GM12875 (cell line): ENCODE measurements around the gene MLH3.

Experiments used
- H3K4me3 ChIP-seq: one replicate; pipeline ENCODE4 v1.5.1; 2011; ENCODE audit warnings: low read depth, low read length, control low read depth
- TF ChIP-seq, protein P1 (sequence below): IDR thresholded peaks from 2 replicates; pipeline ENCODE4 v1.5.1; 2011; ENCODE audit warnings: low read depth, mild to moderate bottlenecking, control low read depth, inconsistent platforms, low read length, moderate library complexity, borderline replicate concordance; ENCODE audit not compliant: insufficient read depth

MLH3 gene

GRCh38 chr14:75067212-75067611 is 15.9 kb upstream of the MLH3 start:
- TF ChIP-seq, protein P1, sequence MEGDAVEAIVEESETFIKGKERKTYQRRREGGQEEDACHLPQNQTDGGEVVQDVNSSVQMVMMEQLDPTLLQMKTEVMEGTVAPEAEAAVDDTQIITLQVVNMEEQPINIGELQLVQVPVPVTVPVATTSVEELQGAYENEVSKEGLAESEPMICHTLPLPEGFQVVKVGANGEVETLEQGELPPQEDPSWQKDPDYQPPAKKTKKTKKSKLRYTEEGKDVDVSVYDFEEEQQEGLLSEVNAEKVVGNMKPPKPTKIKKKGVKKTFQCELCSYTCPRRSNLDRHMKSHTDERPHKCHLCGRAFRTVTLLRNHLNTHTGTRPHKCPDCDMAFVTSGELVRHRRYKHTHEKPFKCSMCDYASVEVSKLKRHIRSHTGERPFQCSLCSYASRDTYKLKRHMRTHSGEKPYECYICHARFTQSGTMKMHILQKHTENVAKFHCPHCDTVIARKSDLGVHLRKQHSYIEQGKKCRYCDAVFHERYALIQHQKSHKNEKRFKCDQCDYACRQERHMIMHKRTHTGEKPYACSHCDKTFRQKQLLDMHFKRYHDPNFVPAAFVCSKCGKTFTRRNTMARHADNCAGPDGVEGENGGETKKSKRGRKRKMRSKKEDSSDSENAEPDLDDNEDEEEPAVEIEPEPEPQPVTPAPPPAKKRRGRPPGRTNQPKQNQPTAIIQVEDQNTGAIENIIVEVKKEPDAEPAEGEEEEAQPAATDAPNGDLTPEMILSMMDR, result no peak
- H3K4me3 ChIP-seq, result no peak overlapping the region

GRCh38 chr14:75066691-75067090 is 15.4 kb upstream of the MLH3 start:
- TF ChIP-seq, protein P1, result no peak
- no peak overlapping the region for H3K4me3 ChIP-seq

- TF ChIP-seq, protein P1, result no peak
- H3K4me3 ChIP-seq, result peak overlapping the region; percentile 43
Observed at GRCh38 chr14:75064205-75064567, 12.9 kb upstream of the MLH3 start.

DNA sequence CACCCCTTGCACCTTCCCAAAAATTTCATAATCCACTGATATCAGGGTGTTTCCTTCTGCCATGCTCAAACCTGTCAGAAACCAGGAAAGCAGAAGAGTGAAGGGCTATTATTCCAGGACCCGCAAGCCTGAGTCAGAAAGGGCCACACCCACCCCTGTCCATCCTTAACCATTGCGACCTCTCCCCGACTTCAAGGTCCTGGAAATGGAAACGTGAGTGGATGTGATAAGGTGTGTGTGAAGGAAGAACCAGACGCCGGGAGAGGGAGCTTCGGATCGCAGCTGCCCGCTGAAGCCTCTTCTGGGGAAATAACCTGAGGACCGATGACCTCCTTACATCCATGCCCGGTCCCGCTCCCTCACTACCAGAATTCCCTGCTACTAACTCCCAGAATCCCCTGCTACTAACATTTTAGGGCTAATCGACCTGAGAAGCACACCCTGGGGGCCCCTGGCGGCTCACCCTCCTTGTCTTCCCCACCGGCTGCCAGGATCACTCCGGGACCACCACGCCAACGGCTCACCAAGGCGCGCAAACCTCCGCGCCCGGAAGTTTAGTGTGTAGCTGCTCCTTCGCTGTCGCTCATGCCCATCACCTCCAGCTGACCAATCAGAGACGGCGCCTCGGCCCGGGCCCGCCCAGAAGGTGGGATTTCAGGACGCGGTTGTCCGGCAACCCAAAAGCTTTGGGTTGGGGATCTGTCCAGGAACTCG is 12.4 kb upstream of the MLH3 start, which contains the start of gene ACYP1:
Gene ACYP1, minus strand, starts transcription at position 534 of the 714 bp plus-strand sequence. Its CDS starts 471 bp downstream, at position 63.
- H3K4me3 ChIP-seq, result peak within 1 kb of the TSS; percentile 81
- TF ChIP-seq, protein P1, result no peak

- TF ChIP-seq, protein P1, result no peak
- H3K4me3 ChIP-seq, result peak overlapping the region; percentile 81
Observed at GRCh38 chr14:75063013-75063412, 11.7 kb upstream of the MLH3 start.

DNA sequence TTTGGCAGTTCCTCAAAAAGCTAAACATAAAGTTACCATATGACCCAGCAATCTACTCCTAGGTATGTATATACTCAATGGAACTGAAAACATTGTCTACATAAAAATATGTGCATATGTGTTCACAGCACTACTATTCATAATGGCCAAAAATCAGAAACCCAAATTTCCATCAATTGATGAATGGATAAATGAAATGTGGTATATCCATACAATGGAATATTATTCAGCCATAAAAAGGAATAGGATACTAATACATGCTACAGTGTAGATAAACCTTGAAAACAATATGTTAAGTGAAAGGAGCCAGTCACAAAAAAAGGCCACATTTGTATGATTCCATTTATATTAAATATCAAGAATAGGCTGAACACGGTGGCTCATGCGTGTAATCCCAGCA is 9.2 kb upstream of the MLH3 start:
- TF ChIP-seq, protein P1, result no peak
- H3K4me3 ChIP-seq, result no peak overlapping the region

DNA sequence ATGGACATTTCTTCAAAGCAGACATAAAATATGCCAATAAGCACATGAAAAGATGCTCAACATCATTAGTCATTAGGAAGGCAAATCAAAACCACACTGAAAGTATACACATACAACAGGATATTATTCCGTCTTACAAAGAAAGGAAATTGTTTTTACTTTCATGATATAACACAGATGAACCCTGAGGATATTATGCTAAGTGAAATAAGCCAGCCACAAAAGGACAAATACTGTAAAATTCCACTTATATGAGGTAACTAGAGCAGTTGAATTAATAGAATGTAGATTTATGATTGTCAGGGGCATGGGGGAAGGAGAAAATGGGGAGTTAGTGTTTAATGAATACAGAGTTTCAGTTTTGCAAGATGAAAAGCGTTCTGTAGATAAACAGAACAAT is 8.4 kb upstream of the MLH3 start:
- TF ChIP-seq, protein P1, result no peak
- no peak overlapping the region for H3K4me3 ChIP-seq
